RWPE2 (cell line): ENCODE measurements around the gene RUNX3.
A peak's percentile ranks its signal among the peaks of the same experiment; 100 is the strongest.

Experiments
- ATAC-seq: fragments of 200-7000 bp; cut with Tn5 transposase; 3 replicates; pipeline ENCODE4 v1.9.1; 2021; ENCODE audit warnings: low read depth
- DNase-seq: peaks from one replicate; pipeline ENCODE4 v3.0.0-alpha.2; 2020; ENCODE audit warnings: low spot score
- H3K27ac ChIP-seq: fragments of 450-650 bp; 2 replicates; pipeline ENCODE4 v1.5.1; 2017; ENCODE audit warnings: mild to moderate bottlenecking; ENCODE audit not compliant: poor library complexity, severe bottlenecking
- H3K27me3 ChIP-seq: fragments of 250-450 bp; sonication (Bioruptor Pico); 2 replicates; pipeline ENCODE4 v1.5.1; 2021; ENCODE audit warnings: mild to moderate bottlenecking, moderate library complexity; ENCODE audit not compliant: insufficient read depth, poor library complexity, severe bottlenecking
- H3K36me3 ChIP-seq: fragments of 250-450 bp; sonication (Bioruptor Pico); 2 replicates; pipeline ENCODE4 v1.5.1; 2020; ENCODE audit warnings: low read depth, mild to moderate bottlenecking, moderate library complexity
- H3K4me1 ChIP-seq: fragments of 250-450 bp; sonication (Bioruptor Pico); 2 replicates; pipeline ENCODE4 v1.5.1; 2021; ENCODE audit warnings: mild to moderate bottlenecking, moderate library complexity; ENCODE audit not compliant: insufficient read depth, poor library complexity, severe bottlenecking
- H3K4me3 ChIP-seq: fragments of 250-450 bp; sonication (Bioruptor Pico); 2 replicates; pipeline ENCODE4 v1.5.1; 2021; ENCODE audit warnings: mild to moderate bottlenecking, moderate library complexity; ENCODE audit not compliant: severe bottlenecking
- H3K9me3 ChIP-seq: fragments of 250-450 bp; sonication (Bioruptor Pico); 2 replicates; pipeline ENCODE4 v1.5.1; 2021; ENCODE audit warnings: mild to moderate bottlenecking, moderate library complexity; ENCODE audit not compliant: severe bottlenecking
- TF ChIP-seq, protein P1 (sequence below): fragments of 450-650 bp; IDR thresholded peaks from one replicate; pipeline ENCODE4 v1.5.1; 2017; ENCODE audit warnings: mild to moderate bottlenecking, moderate library complexity; ENCODE audit not compliant: poor library complexity, severe bottlenecking

RUNX3 gene

DNA sequence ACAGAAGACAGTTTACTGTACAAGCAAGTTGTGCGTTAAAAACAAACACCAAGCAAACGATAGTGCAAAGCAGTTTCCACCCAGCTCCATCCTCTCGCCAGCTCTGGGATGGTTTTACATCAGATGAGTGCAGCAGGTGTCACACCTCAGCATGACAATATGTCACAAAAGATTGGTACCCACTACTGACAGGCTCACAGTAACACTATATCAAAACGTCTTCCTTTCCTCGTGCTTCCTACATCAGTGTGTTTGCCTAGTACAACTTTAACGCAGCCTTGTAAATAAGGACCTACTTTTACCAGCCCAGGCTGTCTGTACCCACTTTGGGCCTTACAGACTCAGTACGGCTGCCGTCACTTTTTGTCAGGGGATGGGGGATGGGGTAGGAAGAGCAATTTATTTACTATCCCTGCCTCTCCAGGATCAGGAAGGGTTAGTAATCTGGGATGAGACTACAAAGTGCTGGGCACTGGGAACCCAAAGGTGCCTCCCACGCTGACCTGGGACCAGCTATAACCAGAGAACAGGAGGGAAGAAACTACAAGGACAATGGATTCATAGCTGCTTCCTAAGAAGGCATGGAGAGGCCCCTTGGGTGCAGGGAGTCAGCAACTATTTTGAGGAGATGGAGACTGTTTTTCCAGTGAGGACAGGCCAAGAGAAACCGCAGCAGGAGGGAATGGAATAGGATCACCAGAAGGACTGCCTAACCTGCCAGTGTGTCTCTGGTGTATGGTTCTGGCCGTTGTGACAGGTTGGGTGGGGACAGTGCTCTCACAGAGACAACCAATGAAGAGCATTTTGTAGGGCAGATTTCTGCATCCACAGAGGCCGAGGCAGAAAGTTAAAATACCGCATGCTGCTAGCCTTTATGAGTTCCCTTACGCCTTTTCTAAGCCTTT lies 30.2 kb downstream of the RUNX3 start:
- H3K27ac ChIP-seq = no peak overlapping the region
- no peak for ATAC-seq
- no peaks in the 10 kb centered on the region for H3K9me3 ChIP-seq

DNA sequence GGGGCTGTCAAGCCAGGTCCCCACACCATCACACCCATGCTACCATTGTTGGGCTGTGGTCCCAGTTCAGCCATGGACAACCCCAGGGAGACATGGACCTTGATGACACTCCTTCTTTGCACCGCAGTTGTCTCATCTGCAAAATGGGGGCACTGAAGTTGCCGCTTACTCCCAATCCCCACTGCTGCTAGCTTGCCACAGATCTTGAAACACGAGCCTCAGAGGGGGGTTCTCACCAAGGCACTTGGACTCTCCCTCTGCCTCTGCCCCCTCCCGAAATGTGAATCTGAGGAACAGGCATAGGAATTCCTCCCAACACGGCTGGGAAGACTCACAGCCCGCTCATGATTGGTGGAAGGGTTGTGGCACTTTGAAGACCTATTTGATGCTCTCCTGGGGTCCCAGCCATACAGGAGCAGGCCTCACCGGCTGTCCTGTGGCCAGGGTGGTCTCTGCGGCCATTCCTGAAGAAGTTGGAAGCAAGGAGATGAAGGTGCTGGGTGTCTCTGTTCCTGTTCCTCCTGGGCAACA lies 31.1 kb downstream of the RUNX3 start:
- Histone ChIP-seq H3K4me1 (no peaks in the 10 kb centered on the region), H3K4me3 (no peak overlapping the region), H3K27ac (no peak overlapping the region), H3K9me3 (no peaks in the 10 kb centered on the region), H3K36me3 (no peaks in the 10 kb centered on the region), H3K27me3 (no peaks in the 10 kb centered on the region)
- TF ChIP-seq, protein P1, sequence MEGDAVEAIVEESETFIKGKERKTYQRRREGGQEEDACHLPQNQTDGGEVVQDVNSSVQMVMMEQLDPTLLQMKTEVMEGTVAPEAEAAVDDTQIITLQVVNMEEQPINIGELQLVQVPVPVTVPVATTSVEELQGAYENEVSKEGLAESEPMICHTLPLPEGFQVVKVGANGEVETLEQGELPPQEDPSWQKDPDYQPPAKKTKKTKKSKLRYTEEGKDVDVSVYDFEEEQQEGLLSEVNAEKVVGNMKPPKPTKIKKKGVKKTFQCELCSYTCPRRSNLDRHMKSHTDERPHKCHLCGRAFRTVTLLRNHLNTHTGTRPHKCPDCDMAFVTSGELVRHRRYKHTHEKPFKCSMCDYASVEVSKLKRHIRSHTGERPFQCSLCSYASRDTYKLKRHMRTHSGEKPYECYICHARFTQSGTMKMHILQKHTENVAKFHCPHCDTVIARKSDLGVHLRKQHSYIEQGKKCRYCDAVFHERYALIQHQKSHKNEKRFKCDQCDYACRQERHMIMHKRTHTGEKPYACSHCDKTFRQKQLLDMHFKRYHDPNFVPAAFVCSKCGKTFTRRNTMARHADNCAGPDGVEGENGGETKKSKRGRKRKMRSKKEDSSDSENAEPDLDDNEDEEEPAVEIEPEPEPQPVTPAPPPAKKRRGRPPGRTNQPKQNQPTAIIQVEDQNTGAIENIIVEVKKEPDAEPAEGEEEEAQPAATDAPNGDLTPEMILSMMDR = no peak
- DNase-seq (peak; percentile 19), ATAC-seq (no peak)

More for the DNA sequence above, 30.2 kb downstream of the RUNX3 start:
- TF ChIP-seq, protein P1 = no peak
- Histone ChIP-seq H3K27me3 (no peaks in the 10 kb centered on the region), H3K4me3 (no peak overlapping the region), H3K4me1 (no peaks in the 10 kb centered on the region), H3K36me3 (no peaks in the 10 kb centered on the region)
- DNase-seq = peak; percentile 13

DNA sequence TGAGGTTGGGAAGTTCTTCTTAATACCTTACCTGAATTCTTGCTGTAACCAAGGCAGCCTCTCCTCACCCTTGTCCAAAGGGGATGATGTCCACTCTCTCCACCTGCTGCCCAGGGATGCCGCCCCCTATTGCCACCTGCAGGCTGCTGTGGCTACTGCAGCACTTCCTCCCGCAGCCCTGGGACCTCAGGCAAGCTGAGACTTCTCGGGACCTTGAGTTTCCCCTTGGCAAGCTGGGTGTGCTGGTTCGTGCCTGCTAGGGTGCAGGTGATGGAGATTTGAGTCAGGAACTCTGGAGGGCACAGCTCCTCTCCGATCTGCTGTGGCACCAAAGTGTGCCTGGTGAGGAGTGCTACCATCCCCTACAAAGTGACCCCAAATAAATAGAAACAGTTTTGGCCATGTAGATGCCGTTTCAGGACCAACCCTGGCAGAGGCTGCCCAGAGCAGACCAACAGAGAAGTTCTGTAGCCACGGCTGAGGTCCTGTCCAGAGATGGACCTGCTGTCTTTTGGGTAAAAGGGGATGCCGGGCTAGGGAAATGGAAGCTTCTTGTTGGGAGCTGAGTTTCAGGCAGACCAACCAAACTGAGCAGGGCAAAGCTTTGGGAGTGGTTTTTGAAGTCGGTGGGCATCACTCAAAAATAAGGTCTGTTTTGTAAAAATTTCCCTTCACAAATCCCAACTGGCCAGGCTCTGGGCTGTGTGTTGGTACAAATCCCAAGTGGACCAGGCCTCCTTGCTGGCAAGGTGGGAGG lies 31.7 kb downstream of the RUNX3 start:
- H3K4me3 ChIP-seq = no peak overlapping the region
- ATAC-seq (peak; percentile 65; the same call in 2 of the 3 replicates), DNase-seq (peak; percentile 42)
- no peaks in the 10 kb centered on the region for H3K4me1 ChIP-seq
- no peaks in the 10 kb centered on the region for H3K9me3 ChIP-seq
- TF ChIP-seq, protein P1 = peak; percentile 61
- H3K27me3 ChIP-seq = no peaks in the 10 kb centered on the region
- no peak overlapping the region for H3K27ac ChIP-seq
- H3K36me3 ChIP-seq = no peaks in the 10 kb centered on the region

DNA sequence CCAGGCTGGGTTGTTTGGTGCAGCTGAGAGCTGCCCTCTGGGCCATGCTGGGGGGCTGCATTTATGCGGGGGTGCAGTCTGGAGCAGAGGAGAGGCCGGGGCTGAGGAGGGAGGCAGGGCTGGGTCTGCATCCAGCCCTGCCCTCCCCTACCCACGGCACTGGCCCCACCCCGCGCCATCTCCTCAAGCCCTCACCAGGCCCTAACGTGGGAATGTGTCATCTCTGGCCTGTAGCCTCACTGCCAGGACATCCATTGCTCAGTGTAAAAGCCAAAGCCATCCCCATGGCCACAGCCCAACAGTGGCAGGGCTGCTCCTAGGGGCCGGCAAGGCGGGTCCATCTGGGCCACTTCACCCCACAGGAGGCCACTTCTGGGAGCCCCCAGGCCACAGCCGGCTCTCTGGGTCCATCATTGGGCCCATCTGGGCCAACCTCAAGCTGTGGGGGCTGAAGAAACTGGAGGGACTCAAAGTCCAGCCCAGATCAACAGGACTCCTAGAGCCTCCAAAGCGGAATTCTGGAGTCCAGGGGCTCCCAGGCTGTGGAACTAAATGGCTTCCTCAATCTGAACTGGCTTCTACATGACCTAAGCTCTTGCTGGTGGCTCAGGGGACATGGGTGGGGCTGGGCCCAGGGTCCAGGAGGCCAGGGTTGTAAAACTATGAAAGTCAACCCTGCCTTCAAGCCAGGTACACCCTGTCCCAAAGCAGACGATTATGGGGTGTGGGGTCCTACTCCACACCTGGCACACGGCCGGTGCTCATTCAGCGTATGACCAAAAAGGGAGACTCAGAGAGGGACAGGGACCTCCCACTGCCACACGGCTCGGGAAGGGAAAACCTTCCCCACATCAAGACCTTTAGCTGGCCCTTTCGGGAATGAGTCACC lies 32.6 kb downstream of the RUNX3 start:
- ATAC-seq (no peak), DNase-seq (peak; percentile 34)
- Histone ChIP-seq H3K27me3 (no peaks in the 10 kb centered on the region), H3K4me1 (no peaks in the 10 kb centered on the region), H3K9me3 (peaks cover under 1% of the 10 kb centered on the region), H3K36me3 (no peaks in the 10 kb centered on the region), H3K27ac (no peak overlapping the region), H3K4me3 (no peak overlapping the region)
- TF ChIP-seq, protein P1 = no peak
